MCF 10A (cell line): Measurements from ENCODE around the gene SYT14. TPM values are rescaled to one million over a fixed set of nuclear protein-coding genes. Genes with fewer than 3 reads are reported as not detected.

Experiments
- BruUV-seq: library from RNA; stranded (reverse); fragments of 400-500 nt; replicated peaks from 2 replicates; lab custom pipeline; 2021; lab: Mats Ljungman, UMichigan
- CTCF ChIA-PET: fragments of 300-600 bp; sonication (Branson Sonifier 250); formaldehyde crosslinking; extraction: SDS; loops from one replicate; lab custom pipeline; 2021; ENCODE audit warnings: antibody characterized with exemption, inconsistent platforms; lab: Yijun Ruan, JAX
- POLR2A ChIA-PET: fragments of 300-600, 350-650 bp; sonication (Branson Sonifier 250); formaldehyde crosslinking; extraction: SDS; loops from one replicate; lab custom pipeline; 2020; ENCODE audit warnings: antibody characterized with exemption, inconsistent platforms; lab: Yijun Ruan, JAX
- DNase-seq: peaks from one replicate; pipeline ENCODE4 v3.0.0-alpha.2; 2018; ENCODE audit not compliant: unreplicated experiment
- H3K27ac Mint-ChIP-seq: one replicate; pipeline ENCODE4 v1.8.0; 2022; ENCODE audit warnings: mild to moderate bottlenecking, low read depth, mixed read lengths; ENCODE audit not compliant: unreplicated experiment
- H3K27me3 Mint-ChIP-seq: one replicate; pipeline ENCODE4 v1.8.0; 2022; ENCODE audit warnings: mixed read lengths; ENCODE audit not compliant: insufficient read depth, unreplicated experiment
- H3K36me3 Mint-ChIP-seq: one replicate; pipeline ENCODE4 v1.8.0; 2022; ENCODE audit warnings: mild to moderate bottlenecking, moderate library complexity, mixed read lengths; ENCODE audit not compliant: insufficient read depth, unreplicated experiment
- H3K4me1 Mint-ChIP-seq: one replicate; pipeline ENCODE4 v1.8.0; 2022; ENCODE audit warnings: mixed read lengths; ENCODE audit not compliant: insufficient read depth, unreplicated experiment
- H3K4me3 Mint-ChIP-seq: one replicate; pipeline ENCODE4 v1.8.0; 2022; ENCODE audit warnings: mild to moderate bottlenecking, moderate library complexity, mixed read lengths; ENCODE audit not compliant: unreplicated experiment
- H3K9me3 Mint-ChIP-seq: one replicate; pipeline ENCODE4 v1.8.0; 2022; ENCODE audit warnings: mixed read lengths; ENCODE audit not compliant: unreplicated experiment
- CTCF ChIP-seq: fragments of 200-600 bp; IDR thresholded peaks from one replicate; pipeline ENCODE4 v1.8.0; 2022; ENCODE audit warnings: antibody characterized with exemption, mild to moderate bottlenecking; ENCODE audit not compliant: unreplicated experiment
- intact Hi-C: fragments of 100-400 bp; cut with micrococcal nuclease; formaldehyde crosslinking; loops from 2 replicates; pipeline ENCODE4 v1.14.1; 2022
- total RNA-seq: library from RNA; stranded (reverse); gene quantifications from 2 replicates; pipeline ENCODE4 v1.2.3, GENCODE V29; 2022

The SYT14 gene
- total RNA-seq, 1 experiment from 2014 or later = 0.79 TPM

GRCh38 chr1:210024996-210025395 is 87.0 kb downstream of the SYT14 start:
- no peaks in the 10 kb centered on the region for H3K4me1 Mint-ChIP-seq
- POLR2A ChIA-PET = no interaction called here
- CTCF ChIA-PET = interaction anchor here (1.5 to 2.1 kb wide), 2 partner anchors 19 to 285 kb away, joined by 3 to 9 read pairs; no protein-coding TSS in a partner anchor
- no TSS peak for BruUV-seq
- no peak overlapping the region for H3K4me3 Mint-ChIP-seq
- peaks cover 29% of the 10 kb centered on the region for H3K27me3 Mint-ChIP-seq
- H3K9me3 Mint-ChIP-seq = no peaks in the 10 kb centered on the region
- H3K36me3 Mint-ChIP-seq = no peaks in the 10 kb centered on the region
- intact Hi-C loops = loop anchor here (5.0 kb wide), 1 partner anchor 287 kb away; no protein-coding TSS in a partner anchor
- TF ChIP-seq CTCF = no peak
- no peak for DNase-seq
- no peak overlapping the region for H3K27ac Mint-ChIP-seq

- Mint-ChIP-seq H3K27me3 (peaks cover 38% of the 10 kb centered on the region), H3K4me1 (no peaks in the 10 kb centered on the region), H3K9me3 (peaks cover 8% of the 10 kb centered on the region), H3K27ac (no peak overlapping the region), H3K4me3 (no peak overlapping the region), H3K36me3 (no peaks in the 10 kb centered on the region)
- BruUV-seq = no TSS peak
- no peak for DNase-seq
- intact Hi-C loops = loop anchor here (5.0 kb wide), 1 partner anchor 286 kb away; no protein-coding TSS in a partner anchor
- ChIA-PET POLR2A (interaction anchor here (0.5 to 1.0 kb wide), 4 partner anchors 14 to 902 kb away, joined by 3 read pairs; partner anchors contain the start of gene HHAT), CTCF (interaction anchor here (0.6 to 2.1 kb wide), 7 partner anchors 10 to 348 kb away, joined by 3 to 9 read pairs (median 3); no protein-coding TSS in a partner anchor)
- TF ChIP-seq CTCF = peak; percentile 20
These were observed 87.9 kb downstream of the SYT14 start for GRCh38 chr1:210025870-210026269.

- Mint-ChIP-seq H3K36me3 (no peaks in the 10 kb centered on the region), H3K27me3 (peaks cover 59% of the 10 kb centered on the region), H3K4me3 (no peak overlapping the region), H3K27ac (no peak overlapping the region), H3K4me1 (no peaks in the 10 kb centered on the region), H3K9me3 (peaks cover 8% of the 10 kb centered on the region)
- POLR2A ChIA-PET = interaction anchor here (0.9 kb wide), 1 partner anchor 34 kb away, joined by 3 read pairs; no protein-coding TSS in a partner anchor
- DNase-seq = no peak
- CTCF ChIA-PET = interaction anchor here (0.8 kb wide), 1 partner anchor 115 kb away, joined by 3 read pairs; no protein-coding TSS in a partner anchor
- no TSS peak for BruUV-seq
- intact Hi-C loops = loop anchor here (5.0 kb wide), 1 partner anchor 284 kb away; no protein-coding TSS in a partner anchor
- no peak for TF ChIP-seq CTCF
These were observed 90.0 kb downstream of the SYT14 start for GRCh38 chr1:210027994-210028393.

GRCh38 chr1:210031473-210031872 is 93.5 kb downstream of the SYT14 start:
- peaks cover 86% of the 10 kb centered on the region for H3K27me3 Mint-ChIP-seq
- no peaks in the 10 kb centered on the region for H3K36me3 Mint-ChIP-seq
- H3K4me3 Mint-ChIP-seq = no peak overlapping the region
- no peaks in the 10 kb centered on the region for H3K4me1 Mint-ChIP-seq
- ChIA-PET POLR2A (no interaction called here), CTCF (no interaction called here)
- TF ChIP-seq CTCF = no peak
- no peak overlapping the region for H3K27ac Mint-ChIP-seq
- intact Hi-C loops = no loop called here
- H3K9me3 Mint-ChIP-seq = peaks cover 16% of the 10 kb centered on the region
- BruUV-seq = no TSS peak
- DNase-seq = no peak
